ENCODE data around the gene GORASP2. TPM values are rescaled to one million over a fixed set of nuclear protein-coding genes. Genes with fewer than 3 reads are reported as not detected.

GORASP2 gene
- polyA plus RNA-seq, 1 experiment: 222 TPM

- peaks cover 5% of the 10 kb centered on the region for H3K27me3 ChIP-seq (ENCODE audit: control insufficient read depth, insufficient read depth, low read length)
- no peak overlapping the region for H3K4me3 ChIP-seq (ENCODE audit: low read depth, low read length)
- ChIA-PET POLR2A (no interaction called here), CTCF (interaction anchor here (3.8 kb wide), 1 partner anchor 12 kb away, joined by 21 read pairs; no protein-coding TSS in a partner anchor)
- H3K9me3 ChIP-seq (ENCODE audit: control insufficient read depth, insufficient read depth, low read length): no peaks in the 10 kb centered on the region
- TF ChIP-seq CTCF (IDR thresholded peaks at IDR 0.05; ENCODE audit: low read depth, low read length): 0 out of 2 replicates have a peak, but pooled peaks have one; percentile 5
- no peak for DNase-seq (ENCODE audit: low read depth, low spot score)
- no peak overlapping the region for H3K27ac ChIP-seq (ENCODE audit: low read depth, low read length)
Observed at GRCh38 chr2:170885130-170885791, 43.8 kb upstream of the GORASP2 start.

GRCh38 chr2:170886386-170886785 is 42.7 kb upstream of the GORASP2 start:
- Histone ChIP-seq H3K27ac (ENCODE audit: low read depth, low read length) (no peak overlapping the region), H3K9me3 (ENCODE audit: control insufficient read depth, insufficient read depth, low read length) (no peaks in the 10 kb centered on the region), H3K27me3 (ENCODE audit: control insufficient read depth, insufficient read depth, low read length) (peaks cover 4% of the 10 kb centered on the region), H3K4me3 (ENCODE audit: low read depth, low read length) (no peak overlapping the region)
- CTCF ChIA-PET: interaction anchor here (0.6 to 3.8 kb wide), 2 partner anchors 13 to 316 kb away, joined by 4 to 21 read pairs; no protein-coding TSS in a partner anchor
- POLR2A ChIA-PET: no interaction called here
- no peak for DNase-seq (ENCODE audit: low read depth, low spot score)
- no peak for TF ChIP-seq CTCF (IDR thresholded peaks at IDR 0.05; ENCODE audit: low read depth, low read length)

- no peak for DNase-seq (ENCODE audit: low read depth, low spot score)
- Histone ChIP-seq H3K9me3 (ENCODE audit: control insufficient read depth, insufficient read depth, low read length) (no peaks in the 10 kb centered on the region), H3K27ac (ENCODE audit: low read depth, low read length) (no peak overlapping the region), H3K4me3 (ENCODE audit: low read depth, low read length) (no peak overlapping the region), H3K27me3 (ENCODE audit: control insufficient read depth, insufficient read depth, low read length) (no peaks in the 10 kb centered on the region)
- POLR2A ChIA-PET: no interaction called here
- CTCF ChIA-PET: interaction anchor here (1.1 kb wide), 1 partner anchor 15 kb away, joined by 6 read pairs; no protein-coding TSS in a partner anchor
- TF ChIP-seq CTCF (IDR thresholded peaks at IDR 0.05; ENCODE audit: low read depth, low read length): no peak
Observed at GRCh38 chr2:170887496-170887895, 41.6 kb upstream of the GORASP2 start.

GRCh38 chr2:170887896-170888295 is 41.2 kb upstream of the GORASP2 start:
- no peak overlapping the region for H3K27ac ChIP-seq (ENCODE audit: low read depth, low read length)
- ChIA-PET POLR2A (no interaction called here), CTCF (interaction anchor here (1.1 kb wide), 1 partner anchor 15 kb away, joined by 6 read pairs; no protein-coding TSS in a partner anchor)
- H3K27me3 ChIP-seq (ENCODE audit: control insufficient read depth, insufficient read depth, low read length): no peaks in the 10 kb centered on the region
- no peak for DNase-seq (ENCODE audit: low read depth, low spot score)
- no peak for TF ChIP-seq CTCF (IDR thresholded peaks at IDR 0.05; ENCODE audit: low read depth, low read length)
- H3K9me3 ChIP-seq (ENCODE audit: control insufficient read depth, insufficient read depth, low read length): no peaks in the 10 kb centered on the region
- no peak overlapping the region for H3K4me3 ChIP-seq (ENCODE audit: low read depth, low read length)

- no peak overlapping the region for H3K4me3 ChIP-seq (ENCODE audit: low read depth, low read length)
- no peak overlapping the region for H3K27ac ChIP-seq (ENCODE audit: low read depth, low read length)
- H3K9me3 ChIP-seq (ENCODE audit: control insufficient read depth, insufficient read depth, low read length): no peaks in the 10 kb centered on the region
- no peak for DNase-seq (ENCODE audit: low read depth, low spot score)
- H3K27me3 ChIP-seq (ENCODE audit: control insufficient read depth, insufficient read depth, low read length): peaks cover 5% of the 10 kb centered on the region
- POLR2A ChIA-PET: no interaction called here
- CTCF ChIA-PET: interaction anchor here (3.0 kb wide), 1 partner anchor 18 kb away, joined by 9 read pairs; no protein-coding TSS in a partner anchor
- no peak for TF ChIP-seq CTCF (IDR thresholded peaks at IDR 0.05; ENCODE audit: low read depth, low read length)
Observed at GRCh38 chr2:170891893-170892292, 37.2 kb upstream of the GORASP2 start.
